KMS-11 (cell line): ENCODE measurements around the gene HERPUD1.
A peak's percentile ranks its signal among the peaks of the same experiment; 100 is the strongest.
"Not testable (repeated sequence)": the region's sequence is repeated elsewhere in the genome, so short reads cannot be mapped to it uniquely, and the experiment has no call there.

ENCODE experiments used
- H2AFZ ChIP-seq: fragments of 200-600 bp; sonication (generic); 2 replicates; pipeline ENCODE4 v1.6.1; 2016; ENCODE audit warnings: antibody characterized with exemption, mixed run types, low read depth
- H3K27ac ChIP-seq: fragments of 200-600 bp; sonication (generic); 2 replicates; pipeline ENCODE4 v1.6.1; 2016; ENCODE audit warnings: mild to moderate bottlenecking, mixed run types
- H3K27me3 ChIP-seq: fragments of 200-600 bp; sonication (generic); 2 replicates; pipeline ENCODE4 v1.6.1; 2017; ENCODE audit warnings: mild to moderate bottlenecking, low read depth, mixed run types, moderate library complexity; ENCODE audit not compliant: insufficient read depth
- H3K36me3 ChIP-seq: fragments of 200-600 bp; sonication (generic); 2 replicates; pipeline ENCODE4 v1.6.1; 2017; ENCODE audit warnings: mild to moderate bottlenecking, mixed run types; ENCODE audit not compliant: insufficient read depth
- H3K4me1 ChIP-seq: fragments of 200-600 bp; sonication (generic); 2 replicates; pipeline ENCODE4 v1.6.1; 2016; ENCODE audit warnings: mild to moderate bottlenecking, low read depth, mixed run types; ENCODE audit not compliant: poor library complexity, severe bottlenecking
- H3K4me2 ChIP-seq: fragments of 200-600 bp; sonication (generic); 2 replicates; pipeline ENCODE4 v1.7.0; 2016; ENCODE audit warnings: mild to moderate bottlenecking, mixed run types
- H3K4me3 ChIP-seq: fragments of 200-600 bp; sonication (generic); IDR thresholded peaks from 2 replicates; pipeline ENCODE4 v1.6.1; 2017; ENCODE audit warnings: low read depth, low read length, mixed read lengths; ENCODE audit not compliant: insufficient read depth
- H3K79me2 ChIP-seq: fragments of 200-600 bp; sonication (generic); 2 replicates; pipeline ENCODE4 v1.6.1; 2016; ENCODE audit warnings: low read depth, mixed run types; ENCODE audit not compliant: insufficient read depth
- H3K9ac ChIP-seq: fragments of 200-600 bp; sonication (generic); 2 replicates; pipeline ENCODE4 v1.6.1; 2016; ENCODE audit warnings: mild to moderate bottlenecking, mixed run types
- H4K20me1 ChIP-seq: fragments of 200-600 bp; sonication (generic); 2 replicates; pipeline ENCODE4 v1.6.1; 2016; ENCODE audit warnings: mild to moderate bottlenecking, mixed run types; ENCODE audit not compliant: insufficient read depth
- TF ChIP-seq, protein P1 (sequence below): fragments of 200-600 bp; sonication (generic); conservative IDR thresholded peaks from 2 replicates; pipeline ENCODE4 v1.6.1; 2017; ENCODE audit warnings: low read depth, mild to moderate bottlenecking, antibody characterized with exemption, low read length, moderate library complexity, mixed read lengths

Gene HERPUD1

DNA sequence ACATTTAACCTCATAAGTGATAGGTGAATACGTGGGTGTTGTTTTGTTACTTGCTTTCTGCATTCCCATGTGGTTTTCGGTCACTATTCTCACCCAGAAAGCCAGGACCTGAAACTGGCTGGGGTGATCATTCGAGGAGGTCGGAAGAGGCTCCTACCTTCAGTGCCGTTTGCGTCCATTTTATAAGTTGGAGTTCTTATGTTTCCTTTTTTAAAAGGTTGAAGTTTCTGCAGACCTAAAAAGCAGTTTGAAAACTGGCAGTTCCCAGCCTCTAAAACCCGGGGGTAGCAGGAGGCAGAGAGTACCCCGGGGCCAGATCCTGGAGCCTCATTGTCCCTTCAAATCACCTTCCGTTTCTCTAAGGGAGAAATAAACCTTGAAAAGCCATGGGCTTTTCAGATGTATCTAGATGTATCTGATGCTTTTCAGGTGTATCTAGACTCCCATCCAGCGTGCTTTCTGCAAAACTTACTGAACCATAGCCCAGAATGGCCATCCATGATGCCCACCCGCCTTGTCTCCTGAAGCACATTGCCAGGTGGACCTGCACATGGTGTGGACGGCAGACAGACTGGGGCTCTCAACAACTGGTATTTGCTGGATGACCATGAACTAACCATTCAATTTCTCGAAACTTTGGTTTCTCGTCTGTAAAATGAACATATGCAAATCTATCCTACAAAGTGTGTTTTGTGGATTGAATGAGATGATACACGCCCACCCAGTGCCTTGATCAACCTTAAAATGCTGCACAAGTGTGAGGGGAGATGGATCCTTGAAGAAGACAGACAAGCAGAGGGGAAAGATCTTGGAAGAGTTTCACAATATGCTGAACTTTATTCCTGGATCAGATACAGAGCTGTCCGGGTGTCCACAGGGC is 58.7 kb downstream of the HERPUD1 start:
- Histone ChIP-seq H3K4me2 (peak overlapping the region; percentile 95), H3K79me2 (no peaks in the 10 kb centered on the region), H4K20me1 (no peaks in the 10 kb centered on the region), H3K4me3 (no peak overlapping the region), H3K27ac (peak overlapping the region; percentile 44; the same call in 1 of the 2 replicates), H3K9ac (peak overlapping the region; percentile 71; the same call in 1 of the 2 replicates), H3K4me1 (peaks cover 21% of the 10 kb centered on the region), H3K36me3 (no peaks in the 10 kb centered on the region), H3K27me3 (no peaks in the 10 kb centered on the region), H2AFZ (peak overlapping the region; percentile 92; the same call in 1 of the 2 replicates)
- TF ChIP-seq, protein P1, sequence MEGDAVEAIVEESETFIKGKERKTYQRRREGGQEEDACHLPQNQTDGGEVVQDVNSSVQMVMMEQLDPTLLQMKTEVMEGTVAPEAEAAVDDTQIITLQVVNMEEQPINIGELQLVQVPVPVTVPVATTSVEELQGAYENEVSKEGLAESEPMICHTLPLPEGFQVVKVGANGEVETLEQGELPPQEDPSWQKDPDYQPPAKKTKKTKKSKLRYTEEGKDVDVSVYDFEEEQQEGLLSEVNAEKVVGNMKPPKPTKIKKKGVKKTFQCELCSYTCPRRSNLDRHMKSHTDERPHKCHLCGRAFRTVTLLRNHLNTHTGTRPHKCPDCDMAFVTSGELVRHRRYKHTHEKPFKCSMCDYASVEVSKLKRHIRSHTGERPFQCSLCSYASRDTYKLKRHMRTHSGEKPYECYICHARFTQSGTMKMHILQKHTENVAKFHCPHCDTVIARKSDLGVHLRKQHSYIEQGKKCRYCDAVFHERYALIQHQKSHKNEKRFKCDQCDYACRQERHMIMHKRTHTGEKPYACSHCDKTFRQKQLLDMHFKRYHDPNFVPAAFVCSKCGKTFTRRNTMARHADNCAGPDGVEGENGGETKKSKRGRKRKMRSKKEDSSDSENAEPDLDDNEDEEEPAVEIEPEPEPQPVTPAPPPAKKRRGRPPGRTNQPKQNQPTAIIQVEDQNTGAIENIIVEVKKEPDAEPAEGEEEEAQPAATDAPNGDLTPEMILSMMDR = no peak

DNA sequence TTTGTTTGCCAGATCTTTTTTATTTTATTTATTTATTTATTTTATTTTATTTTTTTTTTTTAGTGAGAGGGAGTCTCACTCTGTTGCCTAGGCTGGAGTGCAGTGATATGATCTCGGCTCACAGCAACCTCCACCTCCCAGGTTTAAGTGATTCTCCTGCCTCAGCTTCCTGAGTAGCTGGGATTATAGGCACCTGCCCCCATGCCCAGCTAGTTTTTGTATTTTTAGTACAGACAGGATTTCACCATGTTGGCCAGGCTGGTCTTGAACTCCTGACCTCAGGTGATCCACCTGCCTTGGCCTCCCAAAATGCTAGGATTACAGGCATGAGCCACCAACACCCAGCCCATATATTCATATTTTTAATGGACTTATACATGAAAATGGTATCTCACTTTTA is 60.5 kb downstream of the HERPUD1 start:
- H3K27ac ChIP-seq, H3K79me2 ChIP-seq: not testable (repeated sequence)
- H3K4me1 ChIP-seq = peaks cover 21% of the 10 kb centered on the region

DNA sequence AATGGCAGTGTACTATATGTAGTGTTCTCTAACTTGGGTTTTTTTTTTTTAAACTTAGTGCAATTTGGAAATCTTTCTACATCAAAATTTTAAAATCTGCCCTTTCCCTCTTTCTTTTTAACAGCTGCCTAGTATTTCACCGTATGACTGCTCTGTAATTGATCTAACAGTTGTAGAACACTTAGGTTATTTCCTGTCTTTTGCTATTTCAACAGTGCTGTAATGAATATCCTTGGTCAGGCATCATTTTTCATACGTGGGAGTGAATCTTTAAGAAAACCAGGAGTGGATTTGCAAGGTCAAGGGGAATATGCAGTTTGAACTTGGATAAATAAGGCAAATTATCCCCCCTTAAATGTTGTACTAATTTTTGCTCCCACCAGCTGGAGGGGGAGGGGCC is 61.3 kb downstream of the HERPUD1 start:
- peaks cover 21% of the 10 kb centered on the region for H3K4me1 ChIP-seq
- H3K4me2 ChIP-seq = no peak overlapping the region
- H4K20me1 ChIP-seq = no peaks in the 10 kb centered on the region
- no peak overlapping the region for H2AFZ ChIP-seq
- H3K79me2 ChIP-seq = no peaks in the 10 kb centered on the region
- no peak overlapping the region for H3K27ac ChIP-seq
- no peak overlapping the region for H3K4me3 ChIP-seq
- no peaks in the 10 kb centered on the region for H3K36me3 ChIP-seq
- no peak overlapping the region for H3K9ac ChIP-seq
- TF ChIP-seq, protein P1 = no peak
- H3K27me3 ChIP-seq = no peaks in the 10 kb centered on the region

More for the DNA sequence above, 60.5 kb downstream of the HERPUD1 start:
- H3K27me3 ChIP-seq, H3K36me3 ChIP-seq, H3K9ac ChIP-seq, H4K20me1 ChIP-seq, H3K4me2 ChIP-seq, H3K4me3 ChIP-seq, H2AFZ ChIP-seq: not testable (repeated sequence)

DNA sequence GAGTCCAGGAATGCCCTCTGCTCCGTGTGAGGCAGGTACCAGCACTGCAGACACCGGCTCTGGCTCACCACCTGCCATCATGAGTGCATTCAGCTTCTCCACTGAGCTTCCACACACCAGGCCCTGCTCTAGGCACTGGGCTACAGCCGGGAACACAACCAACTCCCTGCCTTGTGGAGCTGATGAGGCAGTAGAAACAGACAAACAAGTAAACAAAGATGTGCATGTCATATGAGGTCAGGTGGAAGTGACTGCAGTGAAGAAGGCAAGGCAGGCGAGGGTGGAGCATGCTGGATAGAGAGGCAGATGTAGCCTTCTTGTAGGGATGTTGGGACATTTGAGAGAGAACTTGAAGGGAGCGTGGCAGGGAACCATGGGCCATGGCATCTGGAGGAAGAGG is 62.4 kb downstream of the HERPUD1 start:
- Histone ChIP-seq H3K4me1 (peaks cover 25% of the 10 kb centered on the region), H4K20me1 (no peaks in the 10 kb centered on the region), H3K4me2 (no peak overlapping the region), H2AFZ (no peak overlapping the region), H3K36me3 (no peaks in the 10 kb centered on the region), H3K27me3 (no peaks in the 10 kb centered on the region), H3K79me2 (no peaks in the 10 kb centered on the region), H3K9ac (no peak overlapping the region), H3K27ac (no peak overlapping the region), H3K4me3 (no peak overlapping the region)
- TF ChIP-seq, protein P1 = no peak
